H1 (cell line): ENCODE data around the gene LYAR. TPM values are rescaled to one million over a fixed set of nuclear protein-coding genes. Genes with fewer than 3 reads are reported as not detected.

ENCODE experiments used
- CHD2 ChIP-seq: IDR thresholded peaks from 2 replicates; pipeline ENCODE4 v1.6.1; 2012; ENCODE audit warnings: low read length, improper control_type of control experiment
- JUN ChIP-seq: IDR thresholded peaks from 2 replicates; pipeline ENCODE4 v1.6.1; 2011; ENCODE audit warnings: low read depth, mild to moderate bottlenecking, improper control_type of control experiment, low read length
- JUND ChIP-seq: IDR thresholded peaks from 2 replicates; pipeline ENCODE4 v1.6.1; 2011; ENCODE audit warnings: mild to moderate bottlenecking, improper control_type of control experiment, low read length
- YY1 ChIP-seq: IDR thresholded peaks from 2 replicates; pipeline ENCODE4 v1.6.1; 2011; ENCODE audit warnings: low read depth, mild to moderate bottlenecking, low read length
- polyA plus RNA-seq, 7 experiments: library from polyadenylated mRNA; depleted of rRNA in 3 of 7; stranded (reverse) in 5 of 7; unstranded in 2 of 7; fragments of >200 nt in 5 of 7; fragments of 200-250 nt in 2 of 7; gene quantifications; 1 replicate in 5 of 7; 2 replicates in 1 of 7; 4 replicates in 1 of 7; pipeline versions ENCODE4 v1.2.1 to v1.2.3, GENCODE V29; 2011 to 2013; ENCODE audit warnings: missing spikeins in 2 of 7, mixed read lengths in 2 of 7
- total RNA-seq: library from RNA; stranded (reverse); fragmentation: NEBNext Ultra II Directional; extraction: Animal tissue kit (Norgen Biotek cat#: 25700); gene quantifications from 2 replicates; pipeline ENCODE4 v1.2.1, GENCODE V29; 2021
- TF ChIP-seq, protein P1 (sequence below), 3 experiments: IDR thresholded peaks; 1 replicate in 2 of 3; 2 replicates in 1 of 3; pipeline versions ENCODE4 v1.5.1 to v1.6.1; 2011; ENCODE audit warnings: low read length in 3 of 3, mild to moderate bottlenecking in 3 of 3, inconsistent platforms in 2 of 3, low read depth in 1 of 3, moderate library complexity in 1 of 3; ENCODE audit not compliant: insufficient read depth in 1 of 3; ENCODE audit errors: control extremely low read depth in 1 of 3
- TF ChIP-seq, protein P2 (sequence below): fragments of 300-600 bp; sonication (generic); IDR thresholded peaks from 2 replicates; pipeline ENCODE4 v1.7.1; 2012; ENCODE audit warnings: low read length, moderate library complexity, mild to moderate bottlenecking, inconsistent platforms; ENCODE audit not compliant: insufficient replicate concordance

LYAR gene
- total and polyA plus RNA-seq, 2 of the 8 experiments (the other 6 are each of a cell fraction or from before 2014, with no cell fraction given): 6.5 to 46.9 TPM

DNA sequence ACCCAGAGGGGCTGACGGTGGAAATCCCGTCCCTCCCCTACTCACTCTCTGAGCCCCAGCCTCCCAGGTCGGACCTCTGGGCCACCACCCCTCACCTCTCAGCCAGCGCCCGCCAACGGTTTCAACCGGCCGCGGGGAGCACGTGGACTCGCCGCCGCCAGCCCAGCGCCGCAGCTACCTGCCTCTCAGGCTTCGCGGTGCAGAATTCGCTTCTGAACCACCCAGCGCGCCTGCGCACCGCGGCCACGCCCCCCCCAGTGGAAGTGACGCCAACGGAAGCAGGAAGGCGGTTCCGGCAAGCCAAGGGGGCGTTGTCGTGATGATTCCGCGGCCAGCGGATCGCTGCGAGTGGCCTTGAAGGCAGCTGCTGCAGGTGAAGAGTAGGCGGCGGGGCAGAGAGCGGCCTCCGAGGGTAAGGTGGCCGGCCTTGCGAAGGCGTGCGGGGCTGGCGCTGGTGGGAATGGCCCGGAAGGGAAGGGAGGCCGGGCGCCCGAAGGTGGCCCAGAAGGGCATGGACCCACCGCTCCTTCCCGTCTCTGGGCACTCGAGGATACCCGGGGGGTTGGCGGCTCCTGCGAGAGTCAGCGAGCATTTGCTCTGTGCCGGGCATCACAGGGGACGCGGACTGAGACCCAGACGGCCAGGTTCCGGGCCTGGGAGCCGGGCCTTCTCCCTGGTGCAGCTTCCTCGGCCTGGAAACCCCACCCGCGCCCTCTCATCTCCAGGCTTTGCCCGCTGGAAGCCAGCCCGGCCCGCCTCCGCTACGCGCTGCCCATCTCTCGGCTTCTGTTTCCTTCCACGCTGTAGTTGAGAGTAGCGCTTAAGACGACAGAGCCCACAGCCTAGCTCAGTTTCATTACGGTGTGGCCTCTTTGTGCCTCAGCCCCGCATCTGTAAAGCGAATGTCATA, at the start of gene LYAR, which contains the start of gene ZBTB49 (continued):
- TF ChIP-seq, protein P1, sequence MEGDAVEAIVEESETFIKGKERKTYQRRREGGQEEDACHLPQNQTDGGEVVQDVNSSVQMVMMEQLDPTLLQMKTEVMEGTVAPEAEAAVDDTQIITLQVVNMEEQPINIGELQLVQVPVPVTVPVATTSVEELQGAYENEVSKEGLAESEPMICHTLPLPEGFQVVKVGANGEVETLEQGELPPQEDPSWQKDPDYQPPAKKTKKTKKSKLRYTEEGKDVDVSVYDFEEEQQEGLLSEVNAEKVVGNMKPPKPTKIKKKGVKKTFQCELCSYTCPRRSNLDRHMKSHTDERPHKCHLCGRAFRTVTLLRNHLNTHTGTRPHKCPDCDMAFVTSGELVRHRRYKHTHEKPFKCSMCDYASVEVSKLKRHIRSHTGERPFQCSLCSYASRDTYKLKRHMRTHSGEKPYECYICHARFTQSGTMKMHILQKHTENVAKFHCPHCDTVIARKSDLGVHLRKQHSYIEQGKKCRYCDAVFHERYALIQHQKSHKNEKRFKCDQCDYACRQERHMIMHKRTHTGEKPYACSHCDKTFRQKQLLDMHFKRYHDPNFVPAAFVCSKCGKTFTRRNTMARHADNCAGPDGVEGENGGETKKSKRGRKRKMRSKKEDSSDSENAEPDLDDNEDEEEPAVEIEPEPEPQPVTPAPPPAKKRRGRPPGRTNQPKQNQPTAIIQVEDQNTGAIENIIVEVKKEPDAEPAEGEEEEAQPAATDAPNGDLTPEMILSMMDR (IDR thresholded peaks at IDR 0.05; ENCODE audit: control extremely low read depth in 1 of 3, insufficient read depth in 1 of 3, low read depth in 1 of 3, low read length in 3 of 3): no peak
- TF ChIP-seq JUND (no peak), YY1 (no peak), JUN (no peak), CHD2 (no peak)
- TF ChIP-seq, protein P2, sequence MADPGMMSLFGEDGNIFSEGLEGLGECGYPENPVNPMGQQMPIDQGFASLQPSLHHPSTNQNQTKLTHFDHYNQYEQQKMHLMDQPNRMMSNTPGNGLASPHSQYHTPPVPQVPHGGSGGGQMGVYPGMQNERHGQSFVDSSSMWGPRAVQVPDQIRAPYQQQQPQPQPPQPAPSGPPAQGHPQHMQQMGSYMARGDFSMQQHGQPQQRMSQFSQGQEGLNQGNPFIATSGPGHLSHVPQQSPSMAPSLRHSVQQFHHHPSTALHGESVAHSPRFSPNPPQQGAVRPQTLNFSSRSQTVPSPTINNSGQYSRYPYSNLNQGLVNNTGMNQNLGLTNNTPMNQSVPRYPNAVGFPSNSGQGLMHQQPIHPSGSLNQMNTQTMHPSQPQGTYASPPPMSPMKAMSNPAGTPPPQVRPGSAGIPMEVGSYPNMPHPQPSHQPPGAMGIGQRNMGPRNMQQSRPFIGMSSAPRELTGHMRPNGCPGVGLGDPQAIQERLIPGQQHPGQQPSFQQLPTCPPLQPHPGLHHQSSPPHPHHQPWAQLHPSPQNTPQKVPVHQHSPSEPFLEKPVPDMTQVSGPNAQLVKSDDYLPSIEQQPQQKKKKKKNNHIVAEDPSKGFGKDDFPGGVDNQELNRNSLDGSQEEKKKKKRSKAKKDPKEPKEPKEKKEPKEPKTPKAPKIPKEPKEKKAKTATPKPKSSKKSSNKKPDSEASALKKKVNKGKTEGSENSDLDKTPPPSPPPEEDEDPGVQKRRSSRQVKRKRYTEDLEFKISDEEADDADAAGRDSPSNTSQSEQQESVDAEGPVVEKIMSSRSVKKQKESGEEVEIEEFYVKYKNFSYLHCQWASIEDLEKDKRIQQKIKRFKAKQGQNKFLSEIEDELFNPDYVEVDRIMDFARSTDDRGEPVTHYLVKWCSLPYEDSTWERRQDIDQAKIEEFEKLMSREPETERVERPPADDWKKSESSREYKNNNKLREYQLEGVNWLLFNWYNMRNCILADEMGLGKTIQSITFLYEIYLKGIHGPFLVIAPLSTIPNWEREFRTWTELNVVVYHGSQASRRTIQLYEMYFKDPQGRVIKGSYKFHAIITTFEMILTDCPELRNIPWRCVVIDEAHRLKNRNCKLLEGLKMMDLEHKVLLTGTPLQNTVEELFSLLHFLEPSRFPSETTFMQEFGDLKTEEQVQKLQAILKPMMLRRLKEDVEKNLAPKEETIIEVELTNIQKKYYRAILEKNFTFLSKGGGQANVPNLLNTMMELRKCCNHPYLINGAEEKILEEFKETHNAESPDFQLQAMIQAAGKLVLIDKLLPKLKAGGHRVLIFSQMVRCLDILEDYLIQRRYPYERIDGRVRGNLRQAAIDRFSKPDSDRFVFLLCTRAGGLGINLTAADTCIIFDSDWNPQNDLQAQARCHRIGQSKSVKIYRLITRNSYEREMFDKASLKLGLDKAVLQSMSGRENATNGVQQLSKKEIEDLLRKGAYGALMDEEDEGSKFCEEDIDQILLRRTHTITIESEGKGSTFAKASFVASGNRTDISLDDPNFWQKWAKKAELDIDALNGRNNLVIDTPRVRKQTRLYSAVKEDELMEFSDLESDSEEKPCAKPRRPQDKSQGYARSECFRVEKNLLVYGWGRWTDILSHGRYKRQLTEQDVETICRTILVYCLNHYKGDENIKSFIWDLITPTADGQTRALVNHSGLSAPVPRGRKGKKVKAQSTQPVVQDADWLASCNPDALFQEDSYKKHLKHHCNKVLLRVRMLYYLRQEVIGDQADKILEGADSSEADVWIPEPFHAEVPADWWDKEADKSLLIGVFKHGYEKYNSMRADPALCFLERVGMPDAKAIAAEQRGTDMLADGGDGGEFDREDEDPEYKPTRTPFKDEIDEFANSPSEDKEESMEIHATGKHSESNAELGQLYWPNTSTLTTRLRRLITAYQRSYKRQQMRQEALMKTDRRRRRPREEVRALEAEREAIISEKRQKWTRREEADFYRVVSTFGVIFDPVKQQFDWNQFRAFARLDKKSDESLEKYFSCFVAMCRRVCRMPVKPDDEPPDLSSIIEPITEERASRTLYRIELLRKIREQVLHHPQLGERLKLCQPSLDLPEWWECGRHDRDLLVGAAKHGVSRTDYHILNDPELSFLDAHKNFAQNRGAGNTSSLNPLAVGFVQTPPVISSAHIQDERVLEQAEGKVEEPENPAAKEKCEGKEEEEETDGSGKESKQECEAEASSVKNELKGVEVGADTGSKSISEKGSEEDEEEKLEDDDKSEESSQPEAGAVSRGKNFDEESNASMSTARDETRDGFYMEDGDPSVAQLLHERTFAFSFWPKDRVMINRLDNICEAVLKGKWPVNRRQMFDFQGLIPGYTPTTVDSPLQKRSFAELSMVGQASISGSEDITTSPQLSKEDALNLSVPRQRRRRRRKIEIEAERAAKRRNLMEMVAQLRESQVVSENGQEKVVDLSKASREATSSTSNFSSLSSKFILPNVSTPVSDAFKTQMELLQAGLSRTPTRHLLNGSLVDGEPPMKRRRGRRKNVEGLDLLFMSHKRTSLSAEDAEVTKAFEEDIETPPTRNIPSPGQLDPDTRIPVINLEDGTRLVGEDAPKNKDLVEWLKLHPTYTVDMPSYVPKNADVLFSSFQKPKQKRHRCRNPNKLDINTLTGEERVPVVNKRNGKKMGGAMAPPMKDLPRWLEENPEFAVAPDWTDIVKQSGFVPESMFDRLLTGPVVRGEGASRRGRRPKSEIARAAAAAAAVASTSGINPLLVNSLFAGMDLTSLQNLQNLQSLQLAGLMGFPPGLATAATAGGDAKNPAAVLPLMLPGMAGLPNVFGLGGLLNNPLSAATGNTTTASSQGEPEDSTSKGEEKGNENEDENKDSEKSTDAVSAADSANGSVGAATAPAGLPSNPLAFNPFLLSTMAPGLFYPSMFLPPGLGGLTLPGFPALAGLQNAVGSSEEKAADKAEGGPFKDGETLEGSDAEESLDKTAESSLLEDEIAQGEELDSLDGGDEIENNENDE: no peak
